ENCODE data around the gene FAM53B.

FAM53B gene

GRCh38 chr10:124727361-124727960 is 16.7 kb downstream of the FAM53B start:
- DNase-seq, result no peak

DNA sequence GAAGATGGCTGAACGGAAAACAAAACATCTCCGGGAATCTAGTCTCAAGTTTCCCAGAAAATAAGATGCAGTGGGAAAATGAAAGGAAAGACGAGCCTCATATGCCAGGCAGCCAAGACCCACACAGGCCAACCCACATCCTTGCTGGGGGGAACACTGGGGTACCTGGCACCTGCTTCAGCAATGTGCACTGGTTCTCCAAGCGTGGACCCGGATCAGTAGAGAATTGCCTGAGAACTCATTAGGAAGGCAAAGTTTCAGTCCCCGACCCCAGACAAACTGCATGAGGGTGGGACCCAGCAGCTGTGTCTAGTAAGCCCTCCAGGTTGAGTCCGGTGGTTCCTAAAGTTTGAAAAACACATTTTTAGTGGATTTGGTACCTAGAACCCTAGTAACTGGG is 18.4 kb downstream of the FAM53B start:
- no peak for DNase-seq

DNA sequence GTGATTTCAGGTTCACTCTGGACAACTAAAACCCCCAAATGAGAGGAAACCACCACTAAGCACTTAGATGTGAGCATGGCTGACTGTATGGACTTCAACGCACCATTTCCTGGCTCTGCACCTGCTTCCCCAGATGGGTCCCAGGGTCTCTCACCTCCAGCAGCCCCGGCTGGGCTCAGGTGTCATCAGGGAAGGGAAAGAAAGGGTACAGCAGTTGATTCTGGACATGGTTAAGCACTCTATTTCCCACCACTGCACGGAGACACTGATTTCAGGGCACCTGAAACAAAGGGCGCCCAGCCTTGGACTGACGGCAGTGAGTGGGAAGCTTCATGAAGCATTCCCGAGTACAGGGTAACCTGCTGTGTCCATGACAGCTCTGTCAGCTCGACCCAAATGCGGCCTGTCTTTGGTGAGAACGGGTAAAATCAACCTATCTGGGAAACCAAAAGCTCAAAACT is 19.0 kb downstream of the FAM53B start:
- no peak for DNase-seq

DNA sequence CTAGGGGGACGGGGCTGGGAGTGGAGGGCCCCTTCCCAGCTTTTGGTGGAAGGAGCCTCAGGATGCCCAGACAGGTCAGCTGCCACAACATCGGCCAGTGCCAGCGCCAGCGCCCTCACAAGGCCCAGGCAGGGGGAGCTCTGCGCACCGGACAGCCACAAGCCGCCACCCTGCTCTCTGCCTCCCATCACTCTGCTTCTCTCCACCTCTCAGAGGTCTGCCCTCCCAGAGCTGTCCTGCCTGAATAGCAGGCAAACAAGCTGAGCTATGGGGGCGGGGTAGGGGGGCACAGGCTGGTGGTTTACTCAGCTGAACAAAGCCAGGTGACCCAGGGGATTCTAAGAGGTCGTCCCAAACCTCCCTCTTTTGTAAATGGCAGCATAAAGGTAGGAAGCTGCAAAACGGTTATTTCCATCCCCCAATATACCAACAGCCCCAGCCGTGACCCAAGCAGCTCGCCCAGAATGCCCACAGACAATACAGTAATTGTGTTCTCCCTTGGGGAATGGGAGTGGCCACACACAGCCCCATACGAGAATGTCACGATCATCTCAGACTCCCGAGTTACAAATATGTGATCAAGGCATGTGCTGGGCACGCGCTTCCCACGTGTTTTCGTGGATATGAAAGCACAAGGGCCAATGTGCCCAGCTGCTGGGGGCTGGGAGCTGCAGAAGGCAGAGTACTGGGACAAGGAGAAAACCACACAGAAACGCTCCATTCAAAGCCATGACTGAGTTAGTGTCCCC is 19.7 kb downstream of the FAM53B start:
- DNase-seq, result no peak

DNA sequence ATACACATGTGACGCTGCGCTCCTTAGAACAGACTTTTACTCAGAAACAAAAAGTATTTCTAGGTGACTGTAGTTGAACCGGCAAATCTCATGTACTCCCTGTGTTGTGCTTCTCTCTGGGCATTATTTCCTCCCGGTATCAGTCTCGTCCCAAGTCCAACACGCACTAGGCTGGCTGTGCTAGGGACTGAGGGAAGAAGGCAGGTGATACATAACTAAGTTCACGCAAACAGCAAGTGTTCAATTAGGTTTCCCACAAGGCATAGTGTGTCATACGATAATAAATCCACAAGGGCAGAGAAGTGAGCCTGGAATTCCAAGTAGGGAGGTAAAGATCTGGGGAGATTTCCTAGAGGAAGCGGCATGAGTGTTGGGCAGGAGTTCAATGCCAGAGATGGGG is 20.4 kb downstream of the FAM53B start:
- DNase-seq, result no peak

DNA sequence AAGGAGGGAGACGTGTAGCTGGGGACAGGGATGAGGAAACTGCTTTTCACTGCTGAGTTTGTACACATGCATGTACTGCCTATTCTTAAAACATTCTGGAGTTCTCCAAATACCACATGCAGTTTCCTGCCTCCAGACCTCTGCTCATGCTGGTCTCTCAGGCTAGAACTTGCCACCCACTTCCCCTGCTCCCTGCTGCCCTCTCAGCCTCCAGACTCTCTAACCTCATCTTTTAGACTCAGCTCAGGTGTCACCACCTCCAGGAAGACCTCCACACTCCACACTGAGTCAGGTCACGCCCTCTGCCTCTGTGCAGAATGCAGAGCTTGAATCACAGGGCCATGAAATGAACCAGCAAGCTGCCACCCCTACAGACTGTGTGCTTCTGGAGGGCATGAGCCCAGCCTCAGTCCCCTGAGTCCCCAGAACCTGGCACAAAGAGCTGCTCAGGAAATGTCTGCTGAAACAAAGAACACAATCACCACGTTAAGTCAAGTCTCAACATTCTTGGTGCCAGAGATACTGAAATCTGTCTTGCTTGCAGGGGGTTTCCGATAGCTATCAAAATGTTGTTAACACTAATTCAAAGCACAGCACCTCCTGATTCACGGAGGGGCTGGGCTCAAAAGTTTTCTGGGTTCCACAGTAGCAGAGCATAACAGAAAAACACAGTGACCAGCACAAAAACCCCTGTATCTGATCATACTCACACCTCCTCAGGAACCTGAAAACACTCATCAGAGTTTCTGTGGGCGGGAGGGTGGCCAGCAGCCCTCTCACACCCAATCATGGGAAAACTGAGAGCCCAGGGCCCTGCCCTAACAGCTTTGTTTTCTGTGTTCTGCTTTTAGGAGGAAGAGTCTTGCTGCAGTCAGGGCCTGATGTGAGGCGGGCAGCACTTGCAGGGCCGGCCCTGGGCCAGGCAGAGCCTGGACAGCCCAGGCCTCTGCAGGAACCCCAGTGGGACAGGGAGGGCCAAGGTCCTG is 21.1 kb downstream of the FAM53B start:
- DNase-seq, result peak in 1 of 2 donors; percentile 30

DNA sequence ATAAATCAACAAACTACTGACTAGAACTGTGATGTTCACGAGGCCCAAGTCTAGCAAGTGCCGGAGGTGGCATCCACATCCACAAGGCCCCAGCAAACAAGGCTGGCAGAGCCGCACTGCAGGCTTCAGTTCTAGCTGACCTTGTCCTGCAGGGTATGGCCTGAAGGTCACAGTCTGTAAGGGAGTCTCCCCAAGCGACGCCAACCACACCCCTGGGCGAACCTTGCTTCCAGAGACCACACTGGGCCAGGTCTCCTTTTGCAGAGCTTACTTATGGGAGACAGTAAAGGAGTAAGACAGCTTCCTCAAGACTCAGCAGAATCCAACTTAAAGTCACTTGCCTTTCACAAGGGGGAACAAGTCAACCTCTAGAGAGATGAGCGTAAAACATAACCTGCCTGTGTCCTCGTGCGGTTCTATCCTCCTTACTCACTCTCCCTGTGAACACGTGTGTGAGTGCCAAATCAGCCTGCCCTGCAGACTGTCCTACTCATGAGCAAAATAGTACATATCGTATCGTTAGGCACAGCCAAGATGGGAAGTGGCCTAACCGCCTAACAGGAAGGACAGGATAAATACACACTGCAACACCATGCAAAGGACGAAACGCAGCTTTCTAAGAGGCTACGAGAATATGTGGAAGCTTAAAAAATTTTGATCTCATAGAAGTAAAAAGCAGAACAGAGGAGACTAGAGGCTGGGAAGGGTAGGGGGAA is 22.7 kb downstream of the FAM53B start:
- DNase-seq, result peak in 1 of 2 donors; percentile 82

- peak in 1 of 2 donors; percentile 85 for DNase-seq
These were observed 24.8 kb downstream of the FAM53B start for GRCh38 chr10:124719213-124719851.

- DNase-seq, result peak in 1 of 2 donors; percentile 99
These were observed 26.1 kb downstream of the FAM53B start for GRCh38 chr10:124717911-124718741.

- DNase-seq, result no peak
These were observed 27.0 kb downstream of the FAM53B start for GRCh38 chr10:124717041-124717757.

DNA sequence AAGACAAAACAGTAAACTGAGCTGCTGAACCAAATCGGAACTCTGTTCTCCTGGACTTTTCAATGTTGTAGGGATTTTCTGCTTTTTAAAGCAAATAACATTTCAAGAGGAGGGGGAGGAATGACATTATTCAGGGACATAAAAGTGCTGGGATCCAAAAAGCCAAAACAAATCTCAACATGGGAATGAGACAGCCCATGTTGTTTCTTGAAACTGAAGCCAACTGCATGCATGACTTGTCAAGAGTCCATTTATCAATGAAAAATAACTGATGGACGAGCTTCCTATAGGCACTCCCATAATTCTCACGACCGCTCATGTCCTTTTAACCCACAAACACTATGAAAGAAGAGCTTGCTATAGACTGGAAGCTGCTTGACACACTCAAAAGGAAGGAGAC is 27.8 kb downstream of the FAM53B start:
- no peak for DNase-seq

GRCh38 chr10:124715439-124715838 is 28.7 kb downstream of the FAM53B start:
- no peak for DNase-seq

DNA sequence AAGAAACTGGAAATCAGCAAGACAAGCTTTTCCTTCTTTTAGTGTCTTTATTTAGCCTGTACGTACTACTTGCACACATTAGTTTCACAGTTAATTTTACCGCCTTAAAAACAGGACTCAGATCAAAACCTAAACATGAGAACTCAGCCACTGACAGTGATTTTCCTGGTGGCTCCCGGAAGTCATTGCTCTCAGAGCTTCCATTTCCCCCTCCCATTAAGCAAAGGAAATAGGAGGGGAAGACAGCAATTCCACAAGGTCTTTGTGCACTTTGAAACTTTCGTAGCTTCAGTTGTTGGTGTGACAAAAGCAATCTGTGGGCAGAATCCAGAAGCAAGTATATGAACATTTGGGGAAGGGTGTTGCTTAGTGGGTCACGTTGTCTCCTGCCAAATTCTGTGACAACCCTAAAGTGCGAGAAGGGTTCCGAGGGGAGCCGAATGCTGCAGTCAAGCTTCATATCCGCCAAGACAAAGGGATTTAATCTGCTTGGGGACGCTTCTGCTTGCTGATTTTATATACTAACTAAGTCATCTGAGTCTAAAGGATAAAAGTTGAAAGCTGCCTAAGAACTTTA is 30.4 kb downstream of the FAM53B start:
- DNase-seq, result no peak

- no peak for DNase-seq
These were observed 31.3 kb downstream of the FAM53B start for GRCh38 chr10:124712704-124713407.

DNA sequence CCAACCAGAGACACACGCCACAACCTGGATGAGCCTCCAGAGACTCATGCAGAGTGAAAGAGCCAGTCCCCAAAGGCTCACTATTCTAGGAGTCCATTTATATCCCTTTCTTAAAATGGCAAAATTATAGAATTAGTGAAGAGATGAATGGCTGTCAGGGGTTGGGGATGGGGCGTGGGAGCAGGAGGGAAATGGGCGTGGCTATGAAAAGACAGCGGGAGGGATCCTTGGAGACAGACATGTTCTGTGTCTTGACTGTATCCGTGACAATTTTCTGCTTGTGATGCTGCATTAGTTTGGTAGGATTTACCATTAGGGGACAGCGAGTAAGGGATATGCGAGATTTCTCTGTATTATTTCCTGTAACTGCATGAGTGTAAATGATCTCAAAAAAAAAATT is 33.0 kb downstream of the FAM53B start:
- DNase-seq, result no peak

GRCh38 chr10:124710266-124710881 is 33.8 kb downstream of the FAM53B start:
- no peak for DNase-seq

DNA sequence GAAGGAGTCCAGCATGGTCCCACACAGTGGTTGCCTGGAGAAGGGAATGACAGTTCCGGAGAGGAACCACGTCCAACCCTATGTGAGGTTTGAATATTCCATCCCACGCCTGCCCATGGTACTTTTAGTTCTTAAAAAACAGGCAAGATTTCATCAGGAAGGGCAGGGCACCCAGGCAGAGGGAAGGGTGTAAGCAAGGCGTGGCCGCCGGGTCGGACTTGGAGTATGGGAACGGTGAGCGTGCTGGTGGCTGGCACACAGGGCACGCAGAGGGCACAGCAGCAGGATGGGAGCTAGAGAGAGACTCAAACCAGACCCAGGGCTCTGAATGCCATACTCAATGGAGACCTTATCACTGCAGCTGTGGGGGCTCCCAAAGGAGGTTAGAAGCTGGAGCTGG is 34.3 kb downstream of the FAM53B start:
- no peak for DNase-seq

DNA sequence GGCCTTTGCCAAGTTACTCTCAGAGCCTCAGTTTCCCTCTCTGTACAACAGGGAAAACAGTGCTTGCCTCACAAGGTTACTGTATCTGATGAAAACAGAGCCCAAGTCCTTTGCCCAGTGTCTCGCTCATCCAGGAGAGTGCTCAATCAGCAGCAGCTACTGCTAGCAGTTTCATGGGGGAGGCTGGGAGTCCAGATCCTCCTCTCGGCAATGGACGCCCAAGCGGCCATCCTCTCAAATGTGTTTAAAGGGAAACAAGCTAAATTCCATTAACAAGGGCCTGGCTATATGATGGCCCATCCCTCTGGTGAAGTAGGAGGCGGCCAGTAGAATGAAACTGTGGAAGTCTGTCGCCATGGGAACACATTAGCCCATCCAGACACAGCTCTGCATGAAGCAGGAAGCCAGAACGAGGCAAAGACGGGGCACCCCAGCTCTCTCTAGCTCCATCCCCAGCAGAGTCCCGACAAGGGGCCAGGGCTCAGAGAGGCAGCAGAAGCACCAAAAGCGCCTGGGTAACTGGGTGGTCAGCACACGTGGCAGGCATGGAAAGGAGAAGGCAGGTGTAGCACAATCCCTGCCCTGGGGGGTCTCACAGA is 35.2 kb downstream of the FAM53B start:
- DNase-seq, result no peak
